ENCODE data around the gene TREH.

GRCh38 chr11:118688851-118689502 lies 9.5 kb upstream of the TREH start:
- TF ChIP-seq EZH2 (IDR thresholded peaks at IDR 0.05) (no peak), POLR2AphosphoS5 (IDR thresholded peaks at IDR 0.05; ENCODE audit: borderline replicate concordance, low read depth, low read length) (no peak), FOXP2 (optimal IDR thresholded peaks at IDR 0.05; ENCODE audit: control extremely low read depth, extremely low read length, insufficient read depth) (no peak)

Data from SK-N-MC (cell line).